Breast epithelium (tissue), 3 donors: ENCODE results near the gene NUDT11.
"Not testable (repeated sequence)": the region's sequence is repeated elsewhere in the genome, so short reads cannot be mapped to it uniquely, and the experiment has no call there.

Source experiments
- CTCF ChIP-seq, 3 donors: fragments of 450-650 bp; IDR thresholded peaks; one replicate each; pipeline ENCODE4 v1.5.1; 2016 to 2017; ENCODE audit warnings: antibody characterized with exemption in 3 of 3, mild to moderate bottlenecking in 3 of 3, moderate library complexity in 3 of 3
- POLR2A ChIP-seq: fragments of 450-650 bp; IDR thresholded peaks from one replicate; pipeline ENCODE4 v1.6.1; 2016; ENCODE audit warnings: antibody characterized with exemption, mild to moderate bottlenecking, moderate library complexity

- TF ChIP-seq CTCF (IDR thresholded peaks at IDR 0.05); POLR2A: not testable (repeated sequence)
Observed at GRCh38 chrX:51482411-51482810, 14.0 kb downstream of the NUDT11 start.
